ENCODE results near the gene NPPB.

GRCh38 chr1:11879311-11880180 is 20.8 kb upstream of the NPPB start:
- TF ChIP-seq CTCF (IDR thresholded peaks at IDR 0.05) (no peak), POLR2A (IDR thresholded peaks at IDR 0.05) (no peak), POLR2AphosphoS5 (IDR thresholded peaks at IDR 0.05) (no peak)

All from prostate gland (tissue), 2 donors.